HEK293T (cell line): ENCODE data around the gene ZNF343.
"Not testable (repeated sequence)": the region's sequence is repeated elsewhere in the genome, so short reads cannot be mapped to it uniquely, and the experiment has no call there.

ENCODE experiments used
- ARNT ChIP-seq: fragments of 450-650 bp; IDR thresholded peaks from 2 replicates; pipeline ENCODE4 v1.6.1; 2017; ENCODE audit warnings: mild to moderate bottlenecking
- BHLHE40 ChIP-seq: fragments of 450-650 bp; IDR thresholded peaks from 2 replicates; pipeline ENCODE4 v1.6.1; 2016; ENCODE audit warnings: mild to moderate bottlenecking, moderate library complexity, borderline replicate concordance
- ELF4 ChIP-seq: fragments of 450-650 bp; IDR thresholded peaks from 2 replicates; pipeline ENCODE4 v1.6.1; 2017; ENCODE audit warnings: antibody characterized with exemption
- FOXA1 ChIP-seq: fragments of 450-650 bp; IDR thresholded peaks from 2 replicates; pipeline ENCODE4 v1.6.1; 2016; ENCODE audit warnings: mild to moderate bottlenecking
- FOXK2 ChIP-seq: fragments of 450-650 bp; IDR thresholded peaks from 2 replicates; pipeline ENCODE4 v1.6.1; 2016; ENCODE audit warnings: mild to moderate bottlenecking
- FOXM1 ChIP-seq: fragments of 450-650 bp; IDR thresholded peaks from 2 replicates; pipeline ENCODE4 v1.6.1; 2017; ENCODE audit warnings: mild to moderate bottlenecking, borderline replicate concordance
- LEF1 ChIP-seq: fragments of 450-650 bp; IDR thresholded peaks from 2 replicates; pipeline ENCODE4 v1.6.1; 2017; ENCODE audit warnings: mild to moderate bottlenecking, borderline replicate concordance
- NFRKB ChIP-seq: fragments of 450-650 bp; IDR thresholded peaks from 2 replicates; pipeline ENCODE4 v1.6.1; 2016; ENCODE audit warnings: mild to moderate bottlenecking, moderate library complexity
- SP1 ChIP-seq: fragments of 450-650 bp; IDR thresholded peaks from 2 replicates; pipeline ENCODE4 v1.6.1; 2017
- TARDBP ChIP-seq: fragments of 450-650 bp; IDR thresholded peaks from 2 replicates; pipeline ENCODE4 v1.6.1; 2016
- ZNF384 ChIP-seq: fragments of 450-650 bp; IDR thresholded peaks from 2 replicates; pipeline ENCODE4 v1.6.1; 2016
- TF ChIP-seq, protein P1 (sequence below): fragments of 450-650 bp; IDR thresholded peaks from 2 replicates; pipeline ENCODE4 v1.6.1; 2016

DNA sequence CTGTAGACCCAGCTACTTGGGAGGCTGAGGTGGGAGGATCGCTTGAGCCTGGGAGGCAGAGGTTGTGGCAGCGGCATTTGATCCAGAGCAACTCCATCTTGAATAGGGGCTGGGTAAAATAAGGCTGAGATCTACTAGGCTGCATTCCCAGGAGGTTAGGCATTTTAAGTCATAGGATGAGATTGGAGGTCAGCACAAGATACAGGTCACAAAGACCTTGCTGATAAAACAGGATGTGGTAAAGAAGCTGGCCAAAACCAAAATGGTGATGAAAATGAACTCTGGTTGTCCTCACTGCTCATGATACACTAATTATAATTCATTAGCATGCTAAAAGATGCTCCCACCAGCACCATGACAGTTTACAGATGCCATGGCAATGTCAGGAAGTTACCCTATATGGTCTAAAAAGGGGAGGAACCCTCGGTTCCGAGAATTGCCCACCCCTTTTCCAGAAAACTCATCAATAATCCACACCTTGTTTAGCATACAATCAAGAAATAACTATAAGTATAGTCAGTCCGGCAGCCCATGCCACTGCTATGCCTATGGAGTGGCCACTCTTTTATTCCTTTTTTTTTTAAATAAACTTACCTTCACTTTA is 14.2 kb upstream of the ZNF343 start:
- not testable (repeated sequence) for TF ChIP-seq FOXM1, FOXK2, ELF4, ZNF384, SP1, TARDBP, BHLHE40, FOXA1, NFRKB, LEF1, ARNT
- TF ChIP-seq, protein P1, sequence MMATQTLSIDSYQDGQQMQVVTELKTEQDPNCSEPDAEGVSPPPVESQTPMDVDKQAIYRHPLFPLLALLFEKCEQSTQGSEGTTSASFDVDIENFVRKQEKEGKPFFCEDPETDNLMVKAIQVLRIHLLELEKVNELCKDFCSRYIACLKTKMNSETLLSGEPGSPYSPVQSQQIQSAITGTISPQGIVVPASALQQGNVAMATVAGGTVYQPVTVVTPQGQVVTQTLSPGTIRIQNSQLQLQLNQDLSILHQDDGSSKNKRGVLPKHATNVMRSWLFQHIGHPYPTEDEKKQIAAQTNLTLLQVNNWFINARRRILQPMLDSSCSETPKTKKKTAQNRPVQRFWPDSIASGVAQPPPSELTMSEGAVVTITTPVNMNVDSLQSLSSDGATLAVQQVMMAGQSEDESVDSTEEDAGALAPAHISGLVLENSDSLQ, result not testable (repeated sequence)
